HUES64 (cell line): ENCODE data around the gene CD2AP.

Experiments
- H3K27ac ChIP-seq: 2 replicates; pipeline ENCODE4 v1.7.0; 2013; ENCODE audit warnings: low read depth, low read length, inconsistent platforms
- H3K27me3 ChIP-seq: 2 replicates; pipeline ENCODE4 v1.6.1; 2013; ENCODE audit warnings: mild to moderate bottlenecking, low read length; ENCODE audit not compliant: insufficient read depth
- H3K36me3 ChIP-seq: 2 replicates; pipeline ENCODE4 v1.6.1; 2013; ENCODE audit warnings: mild to moderate bottlenecking, low read length; ENCODE audit not compliant: insufficient read depth
- H3K4me1 ChIP-seq: 2 replicates; pipeline ENCODE4 v1.6.1; 2013; ENCODE audit warnings: mild to moderate bottlenecking, low read length, moderate library complexity; ENCODE audit not compliant: insufficient read depth
- H3K4me3 ChIP-seq: 2 replicates; pipeline ENCODE4 v1.5.1; 2013; ENCODE audit warnings: mild to moderate bottlenecking, low read length, moderate library complexity
- H3K9ac ChIP-seq: 2 replicates; pipeline ENCODE4 v1.6.1; 2013; ENCODE audit warnings: mild to moderate bottlenecking, low read depth, low read length
- H3K9me3 ChIP-seq: 2 replicates; pipeline ENCODE4 v1.6.1; 2013; ENCODE audit warnings: low read depth, low read length; ENCODE audit not compliant: insufficient read depth
- WGBS: fragments of 150-250, 120-280 bp; methylation state at CpG from one replicate; pipeline ENCODE4 v1.1.7; 2013; ENCODE audit warnings: missing lambda C conversion rate; 5-methylcytosine and 5-hydroxymethylcytosine counted together

Gene CD2AP

DNA sequence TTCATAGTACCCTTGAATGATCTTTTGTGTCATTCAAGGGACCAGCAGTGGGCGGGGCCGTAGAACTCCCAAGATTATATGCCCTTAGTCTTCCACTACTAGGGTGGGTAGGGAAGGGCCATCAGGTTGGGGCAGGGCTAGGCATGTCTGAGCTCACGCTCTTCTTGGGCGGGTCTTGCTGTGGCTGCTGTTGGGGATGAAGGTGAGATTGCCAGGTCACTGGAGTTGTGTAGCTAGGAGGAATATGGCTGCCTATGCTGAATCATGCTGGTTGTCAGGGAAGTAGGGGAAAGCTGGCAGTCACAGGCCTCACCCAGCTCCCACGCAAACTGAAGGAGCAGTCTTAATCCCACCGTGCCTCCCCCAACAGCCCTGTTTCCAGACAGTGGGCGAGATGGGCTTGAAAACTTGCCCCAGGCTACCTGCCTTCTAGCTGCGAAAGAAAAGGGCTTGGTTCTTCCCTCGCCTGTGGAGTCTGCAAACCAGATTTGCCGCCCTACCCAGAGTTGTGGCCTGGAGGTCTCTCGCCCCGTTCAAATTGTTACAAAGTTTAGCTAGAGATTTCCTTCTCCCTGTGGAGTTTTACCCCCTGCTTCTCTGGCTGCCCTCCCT lies 144.4 kb downstream of the CD2AP start:
- 82% methylated on average over 12 of the region's 12 CpGs for WGBS
- Histone ChIP-seq H3K4me3 (no peak overlapping the region), H3K9me3 (no peaks in the 10 kb centered on the region; the same call in 1 of the 2 replicates), H3K9ac (no peak overlapping the region), H3K27ac (no peak overlapping the region), H3K27me3 (no peaks in the 10 kb centered on the region), H3K36me3 (peaks cover 76% of the 10 kb centered on the region), H3K4me1 (no peaks in the 10 kb centered on the region)

GRCh38 chr6:47626782-47627181 lies 149.2 kb downstream of the CD2AP start:
- Histone ChIP-seq H3K27ac (no peak overlapping the region), H3K9me3 (no peaks in the 10 kb centered on the region), H3K36me3 (peaks cover 37% of the 10 kb centered on the region), H3K4me1 (peaks cover 5% of the 10 kb centered on the region), H3K9ac (no peak overlapping the region), H3K4me3 (no peak overlapping the region), H3K27me3 (no peaks in the 10 kb centered on the region)
- no CpG with 5 or more reads among the region's 2 CpGs for WGBS

DNA sequence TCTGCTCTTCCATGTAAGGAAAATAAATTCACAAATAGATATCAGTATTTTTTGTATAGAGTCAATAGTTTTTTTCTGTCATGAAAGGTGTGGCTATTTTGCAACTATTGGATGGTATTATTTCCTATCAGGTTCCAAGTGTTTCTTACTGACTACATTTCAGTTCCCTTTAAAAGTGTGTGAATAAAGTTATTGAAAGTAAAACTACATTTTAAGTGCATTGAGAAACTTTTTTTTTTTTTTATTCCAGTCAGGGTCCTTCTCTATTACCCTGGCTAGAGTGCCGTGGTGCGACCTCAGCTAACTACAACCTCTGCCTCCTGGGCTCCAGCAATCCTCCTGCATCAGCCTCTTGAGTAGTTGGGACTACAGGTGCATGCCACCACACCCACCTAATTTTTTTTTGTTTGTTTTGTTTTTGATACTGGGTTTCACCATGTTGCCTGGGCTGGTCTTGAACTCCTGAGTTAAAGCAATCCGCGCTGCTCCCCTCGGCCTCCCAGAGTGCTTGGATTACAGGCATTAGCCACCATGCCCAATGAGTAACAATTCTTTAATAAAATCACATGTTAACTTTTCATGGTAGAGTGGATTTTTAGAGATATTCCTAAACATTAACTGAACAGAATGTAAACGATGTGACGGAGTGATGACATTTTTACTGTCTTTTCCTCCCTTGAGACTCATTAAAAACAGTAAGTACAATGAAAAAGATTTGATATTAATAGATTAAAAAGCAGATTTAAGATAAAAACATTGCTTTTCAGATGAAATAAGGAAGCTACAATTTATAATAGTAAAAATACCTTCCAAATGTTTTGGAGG lies 151.1 kb downstream of the CD2AP start:
- Histone ChIP-seq H3K9ac (no peak overlapping the region), H3K27ac (no peak overlapping the region), H3K36me3 (peaks cover 23% of the 10 kb centered on the region), H3K4me1 (peaks cover 13% of the 10 kb centered on the region), H3K27me3 (no peaks in the 10 kb centered on the region), H3K4me3 (no peak overlapping the region), H3K9me3 (no peaks in the 10 kb centered on the region)
- WGBS, result 98% methylated on average over 5 of the region's 7 CpGs

DNA sequence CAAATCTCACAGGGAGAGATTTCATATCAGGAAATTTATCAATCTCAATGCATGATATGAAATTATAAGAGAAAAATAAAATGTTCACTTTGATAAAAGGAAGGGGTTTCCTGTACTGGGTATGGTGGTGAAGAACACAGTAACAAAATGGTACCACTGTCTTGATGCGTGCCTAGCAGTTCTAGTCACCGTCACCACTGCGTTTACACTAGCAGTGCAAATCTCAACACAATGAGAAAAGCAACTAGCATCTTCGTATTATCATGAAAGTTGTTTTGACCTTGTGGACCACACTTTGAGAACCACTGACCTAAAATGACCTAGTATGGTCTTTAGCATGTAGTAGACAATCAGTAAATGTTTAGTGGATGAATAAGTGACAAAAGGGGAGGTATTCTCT lies 152.4 kb downstream of the CD2AP start:
- no peak overlapping the region for H3K4me3 ChIP-seq
- WGBS, result 95% methylated on average over 4 of the region's 4 CpGs

GRCh38 chr6:47630587-47630986 lies 153.0 kb downstream of the CD2AP start:
- H3K9me3 ChIP-seq, result no peaks in the 10 kb centered on the region
- no peak overlapping the region for H3K9ac ChIP-seq
- 93% methylated on average over 3 of the region's 3 CpGs for WGBS
- H3K4me3 ChIP-seq, result no peak overlapping the region
- peaks cover 8% of the 10 kb centered on the region; the same call in 1 of the 2 replicates for H3K36me3 ChIP-seq
- no peaks in the 10 kb centered on the region for H3K27me3 ChIP-seq
- H3K27ac ChIP-seq, result no peak overlapping the region
- H3K4me1 ChIP-seq, result peaks cover 19% of the 10 kb centered on the region

More for the DNA sequence above, 152.4 kb downstream of the CD2AP start:
- Histone ChIP-seq H3K4me1 (peaks cover 19% of the 10 kb centered on the region), H3K9me3 (no peaks in the 10 kb centered on the region), H3K27me3 (no peaks in the 10 kb centered on the region), H3K27ac (no peak overlapping the region), H3K36me3 (peaks cover 11% of the 10 kb centered on the region), H3K9ac (no peak overlapping the region)

DNA sequence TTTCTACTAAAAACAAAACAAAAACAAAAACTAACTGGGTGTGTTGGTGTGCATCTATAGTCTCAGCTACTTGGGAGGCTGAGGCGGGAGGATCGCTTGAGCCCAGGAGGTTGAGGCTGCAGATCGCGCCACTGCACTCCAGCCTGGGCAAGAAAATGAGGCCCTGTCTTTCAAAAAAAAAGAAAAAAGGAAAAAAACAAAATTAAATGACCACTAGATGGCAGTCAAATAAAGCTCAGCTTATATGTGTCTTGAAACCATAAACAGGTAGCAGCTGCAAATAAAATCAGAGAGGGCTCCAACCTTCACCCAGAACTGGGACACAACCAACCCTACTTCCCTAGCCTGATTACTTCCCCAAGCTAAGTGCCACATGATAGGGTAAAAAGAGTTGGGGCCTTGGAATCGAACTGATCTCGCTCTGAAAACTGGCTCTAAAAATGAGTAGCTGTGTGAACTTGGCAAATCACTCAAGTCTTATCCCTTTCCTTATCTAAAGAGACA lies 153.7 kb downstream of the CD2AP start:
- Histone ChIP-seq H3K4me3 (no peak overlapping the region), H3K9ac (no peak overlapping the region), H3K4me1 (peaks cover 19% of the 10 kb centered on the region), H3K27me3 (no peaks in the 10 kb centered on the region), H3K36me3 (peaks cover 3% of the 10 kb centered on the region; the same call in 1 of the 2 replicates), H3K9me3 (no peaks in the 10 kb centered on the region), H3K27ac (no peak overlapping the region)
- 64% methylated on average over 6 of the region's 6 CpGs for WGBS

DNA sequence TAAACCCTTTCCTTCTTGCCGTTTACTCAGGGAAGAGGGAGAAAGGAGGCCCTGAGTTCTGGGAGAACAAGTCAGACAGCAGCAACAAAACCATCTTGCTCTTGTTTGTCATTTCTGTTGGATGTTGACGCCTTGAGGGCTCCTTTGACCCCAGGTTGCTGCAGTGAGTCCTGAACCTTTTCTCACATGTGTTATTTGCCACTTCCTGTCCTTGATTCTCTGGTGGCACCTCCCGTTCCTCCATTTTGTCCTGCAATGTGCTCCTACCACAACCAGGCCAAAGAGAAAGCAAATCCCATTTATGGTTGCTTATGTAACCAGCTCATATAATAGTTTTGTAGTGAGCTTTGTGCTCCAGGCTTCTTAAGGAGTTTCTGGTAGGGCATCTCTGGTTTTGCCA lies 154.2 kb downstream of the CD2AP start:
- H3K27me3 ChIP-seq, result no peaks in the 10 kb centered on the region
- no peak overlapping the region for H3K9ac ChIP-seq
- H3K4me1 ChIP-seq, result peaks cover 19% of the 10 kb centered on the region
- no peak overlapping the region for H3K4me3 ChIP-seq
- no peaks in the 10 kb centered on the region for H3K9me3 ChIP-seq
- H3K36me3 ChIP-seq, result no peaks in the 10 kb centered on the region
- H3K27ac ChIP-seq, result no peak overlapping the region
- 88% methylated on average over 3 of the region's 3 CpGs for WGBS

- Histone ChIP-seq H3K36me3 (no peaks in the 10 kb centered on the region), H3K4me1 (peaks cover 19% of the 10 kb centered on the region), H3K4me3 (no peak overlapping the region), H3K27ac (no peak overlapping the region), H3K9me3 (no peaks in the 10 kb centered on the region), H3K27me3 (no peaks in the 10 kb centered on the region), H3K9ac (no peak overlapping the region)
- 100% methylated on average over 1 of the region's 3 CpGs for WGBS
These were observed 155.6 kb downstream of the CD2AP start for GRCh38 chr6:47633141-47633540.

DNA sequence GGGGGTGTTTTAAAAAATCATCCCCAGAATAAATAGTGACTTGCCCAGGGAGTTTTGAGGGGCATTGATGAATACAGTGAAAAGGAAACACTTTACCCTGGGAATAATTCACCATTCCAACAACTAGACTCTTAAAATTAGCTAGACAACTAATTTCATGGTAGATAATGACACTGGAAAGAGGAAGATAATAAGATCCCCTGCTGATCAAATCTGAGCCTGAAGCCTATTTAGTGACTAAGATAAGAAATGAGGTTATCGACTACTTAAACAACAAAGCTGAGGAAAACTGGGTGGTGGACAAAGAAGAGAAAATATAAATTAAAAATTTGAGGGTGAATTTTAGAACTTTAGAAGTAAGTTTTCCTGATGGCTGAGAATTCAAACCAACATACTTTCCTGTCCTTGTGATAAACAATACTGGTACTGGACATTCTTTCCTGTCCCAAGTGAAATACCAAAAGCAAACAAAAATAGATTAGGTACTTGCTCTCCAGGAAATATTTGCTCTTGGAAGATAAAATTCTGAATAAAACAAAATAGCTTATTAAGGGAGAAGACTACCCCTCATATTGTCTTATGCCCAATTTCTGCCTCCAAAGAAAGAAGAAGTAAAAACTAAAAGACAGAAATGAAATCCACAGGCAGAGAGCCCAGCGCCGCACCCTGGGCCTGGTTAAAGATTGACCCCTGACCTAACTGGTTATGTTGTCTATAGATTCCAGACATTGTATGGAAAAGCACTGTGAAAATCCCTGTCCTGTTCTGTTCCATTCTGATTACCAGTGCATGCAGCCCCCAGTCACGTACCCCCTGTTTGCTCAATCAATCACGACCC lies 156.8 kb downstream of the CD2AP start:
- no peak overlapping the region for H3K4me3 ChIP-seq
- no peaks in the 10 kb centered on the region for H3K27me3 ChIP-seq
- no peak overlapping the region for H3K9ac ChIP-seq
- peaks cover 19% of the 10 kb centered on the region for H3K4me1 ChIP-seq
- H3K9me3 ChIP-seq, result no peaks in the 10 kb centered on the region
- no peak overlapping the region for H3K27ac ChIP-seq
- WGBS, result 93% methylated on average over 5 of the region's 5 CpGs
- no peaks in the 10 kb centered on the region for H3K36me3 ChIP-seq

GRCh38 chr6:47646689-47647088 lies 169.1 kb downstream of the CD2AP start:
- Histone ChIP-seq H3K4me1 (no peaks in the 10 kb centered on the region; the same call in 1 of the 2 replicates), H3K9me3 (no peaks in the 10 kb centered on the region), H3K27me3 (no peaks in the 10 kb centered on the region), H3K9ac (no peak overlapping the region), H3K36me3 (no peaks in the 10 kb centered on the region), H3K4me3 (no peak overlapping the region), H3K27ac (no peak overlapping the region)
- 72% methylated on average over 4 of the region's 4 CpGs for WGBS

DNA sequence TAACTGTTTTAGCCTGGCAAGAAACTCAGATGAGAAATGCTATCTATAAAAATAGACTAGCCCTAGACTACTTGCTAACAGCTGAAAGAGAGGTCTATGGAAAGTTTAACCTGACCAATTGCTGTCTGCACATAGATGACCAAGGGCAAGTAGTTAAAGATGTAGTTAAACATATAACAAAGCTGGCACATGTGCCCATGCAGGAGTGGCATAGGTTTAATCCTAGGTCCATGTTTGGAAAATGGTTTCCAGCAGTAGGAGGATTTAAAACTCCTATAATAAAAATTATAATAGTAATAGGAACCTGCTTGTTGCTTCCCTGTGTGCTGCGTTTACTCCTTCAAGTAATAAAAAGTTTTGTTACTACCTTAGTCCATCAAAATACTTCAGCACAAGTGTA lies 169.6 kb downstream of the CD2AP start:
- H3K27ac ChIP-seq, result no peak overlapping the region
- no peaks in the 10 kb centered on the region for H3K36me3 ChIP-seq
- no peak overlapping the region for H3K9ac ChIP-seq
- no peaks in the 10 kb centered on the region for H3K27me3 ChIP-seq
- no peaks in the 10 kb centered on the region for H3K9me3 ChIP-seq
- H3K4me3 ChIP-seq, result no peak overlapping the region
- WGBS, result no CpG with 5 or more reads among the region's 1 CpG
- H3K4me1 ChIP-seq, result no peaks in the 10 kb centered on the region; the same call in 1 of the 2 replicates
